ENCODE measurements around the gene ZC3H4. TPM values are rescaled to one million over a fixed set of nuclear protein-coding genes. Genes with fewer than 3 reads are reported as not detected.
A peak's percentile ranks its signal among the peaks of the same experiment; 100 is the strongest.

Gene ZC3H4
- total and polyA plus RNA-seq, 9 of the 15 experiments (the other 6 are each of a cell fraction or from before 2014, with no cell fraction given): 2.2 to 75.6 (median 18.3) TPM

DNA sequence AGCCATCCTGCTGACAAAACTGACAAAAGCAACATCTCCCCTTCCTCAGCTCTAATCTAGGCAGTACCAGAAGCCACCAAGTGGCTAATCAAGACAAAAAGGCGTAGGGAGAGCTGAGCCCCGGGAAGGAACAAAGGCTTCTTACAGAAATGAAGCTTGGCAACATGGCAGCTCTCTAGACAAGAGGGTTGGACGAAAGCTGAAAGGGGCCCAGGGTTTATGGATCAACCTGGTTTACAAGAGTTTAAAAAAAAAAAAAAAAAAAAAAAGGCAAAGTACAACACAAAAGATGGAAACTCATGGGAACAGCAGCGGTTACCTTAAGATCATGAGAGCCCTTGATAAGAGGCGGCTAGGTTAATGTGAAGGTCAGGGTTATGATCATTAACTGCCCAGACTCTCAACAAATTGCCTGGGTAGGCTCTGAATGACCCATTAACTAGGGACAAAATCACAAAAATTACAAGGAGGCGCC lies 14.0 kb downstream of the ZC3H4 start (continued):
- TF ChIP-seq ZNF318 (IDR thresholded peaks at IDR 0.05; ENCODE audit: borderline replicate concordance in 1 of 2, low read depth in 1 of 2) (no peak), MBD2 (IDR thresholded peaks at IDR 0.05; ENCODE audit: borderline replicate concordance, low read depth) (no peak), ZNF24 (IDR thresholded peaks at IDR 0.05) (no peak), HDAC3 (IDR thresholded peaks at IDR 0.05; ENCODE audit: borderline replicate concordance, partially characterized antibody) (no peak), EHMT2 (IDR thresholded peaks at IDR 0.05) (no peak), NBN (IDR thresholded peaks at IDR 0.05; ENCODE audit: low read depth) (no peak), ZNF395 (CRISPR knock-in tag; IDR thresholded peaks at IDR 0.05) (peak; percentile 47; the same call in 1 of the 2 replicates), RBM25 (IDR thresholded peaks at IDR 0.05; ENCODE audit: low read depth, low read length, severe bottlenecking) (no peak), PYGO2 (tag; IDR thresholded peaks at IDR 0.05) (no peak), SPI1 (IDR thresholded peaks at IDR 0.05; ENCODE audit: borderline replicate concordance, low read depth, low read length) (no peak), POLR3G (IDR thresholded peaks at IDR 0.05; ENCODE audit: extremely low read depth, insufficient read length, insufficient replicate concordance) (no peak), MEF2A (IDR thresholded peaks at IDR 0.05; ENCODE audit: control insufficient read depth, low read depth, low read length) (no peak), ZBTB11 (CRISPR knock-in tag; IDR thresholded peaks at IDR 0.05) (0 out of 6 replicates have a peak, but pooled peaks of 1 of the 3 experiments have one; percentile 47), KAT7 (CRISPR knock-in tag; IDR thresholded peaks at IDR 0.05; ENCODE audit: borderline replicate concordance) (no peak), HCFC1 (IDR thresholded peaks at IDR 0.05; ENCODE audit: low read depth, low read length) (no peak)
